ENCODE measurements around the gene CAPNS1. TPM values are rescaled to one million over a fixed set of nuclear protein-coding genes. Genes with fewer than 3 reads are reported as not detected.

The CAPNS1 gene
- total and polyA plus RNA-seq, 2 of the 13 experiments (the other 11 are each of a cell fraction or from before 2014, with no cell fraction given): 322 to 526 TPM

DNA sequence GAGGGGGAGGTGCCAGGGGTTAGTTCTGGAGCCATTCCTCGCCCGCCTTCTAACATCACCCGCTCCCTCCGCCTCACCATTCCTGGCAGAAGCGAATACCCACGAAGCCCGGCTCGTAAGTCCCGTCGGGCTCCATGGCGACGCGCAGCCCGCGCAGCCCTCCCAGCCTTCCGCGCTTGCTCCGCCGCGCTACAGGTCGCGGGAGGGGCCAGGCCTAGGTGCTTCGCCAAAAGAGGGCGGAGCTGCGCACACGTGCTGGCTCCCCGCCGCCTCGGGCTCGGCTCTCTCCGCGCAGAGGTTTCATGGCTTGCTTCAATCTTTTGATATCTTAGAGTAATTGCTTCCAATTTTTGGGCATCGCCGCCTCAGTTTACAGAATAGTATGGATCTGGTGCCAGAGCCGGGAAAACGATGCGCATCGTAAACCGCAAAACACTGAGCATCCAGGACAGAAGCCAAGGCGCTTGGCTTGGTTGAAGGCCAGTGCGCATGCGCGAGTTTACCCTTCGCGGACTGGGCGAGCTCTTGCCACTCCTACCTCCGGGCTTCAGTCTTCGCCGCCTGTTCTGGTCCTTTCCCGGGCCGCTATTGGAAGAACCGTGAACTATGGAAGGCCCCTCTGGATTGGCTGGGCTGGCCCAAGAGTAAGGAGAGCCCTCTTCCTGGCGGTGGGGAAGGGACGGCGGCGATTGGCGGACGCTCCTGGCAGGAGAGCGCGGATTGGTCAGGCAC, 25.0 kb upstream of the CAPNS1 start, which contains the start of gene POLR2I (continued):
- TF ChIP-seq TCF7L2 (IDR thresholded peaks at IDR 0.05; ENCODE audit: low read depth, low read length) (no peak), JUND (CRISPR knock-in tag; IDR thresholded peaks at IDR 0.05) (no peak), ZFAT (CRISPR knock-in tag; conservative IDR thresholded peaks at IDR 0.05) (no peak), SUZ12 (IDR thresholded peaks at IDR 0.05; ENCODE audit: low read depth, low read length) (no peak), KLF15 (CRISPR knock-in tag; IDR thresholded peaks at IDR 0.05; ENCODE audit: borderline replicate concordance) (0 out of 2 replicates have a peak, but pooled peaks have one; percentile 87), MAFG (CRISPR knock-in tag; IDR thresholded peaks at IDR 0.05) (no peak), ZNF160 (CRISPR knock-in tag; IDR thresholded peaks at IDR 0.05) (0 out of 2 replicates have a peak, but pooled peaks have one; percentile 76), KDM3A (CRISPR knock-in tag; IDR thresholded peaks at IDR 0.05; ENCODE audit: low read depth) (peak; percentile 66; the same call in 1 of the 2 replicates), ZNF558 (CRISPR knock-in tag; IDR thresholded peaks at IDR 0.05; ENCODE audit: borderline replicate concordance) (no peak; the same call in 1 of the 2 replicates), MLLT10 (CRISPR knock-in tag; IDR thresholded peaks at IDR 0.05) (no peak), ZBTB42 (CRISPR knock-in tag; IDR thresholded peaks at IDR 0.05) (no peak), ZNF850 (CRISPR knock-in tag; conservative IDR thresholded peaks at IDR 0.05) (no peak), POGZ (CRISPR knock-in tag; IDR thresholded peaks at IDR 0.05) (peak; percentile 72), DNMT1 (CRISPR knock-in tag; IDR thresholded peaks at IDR 0.05) (no peak; the same call in 1 of the 2 replicates), ZMYM2 (CRISPR knock-in tag; IDR thresholded peaks at IDR 0.05) (peak; percentile 55; the same call in 1 of the 2 replicates), ZNF563 (CRISPR knock-in tag; IDR thresholded peaks at IDR 0.05) (peak; percentile 80), ZNF775 (CRISPR knock-in tag; IDR thresholded peaks at IDR 0.05; ENCODE audit: borderline replicate concordance) (no peak), HDAC6 (IDR thresholded peaks at IDR 0.05; ENCODE audit: low read depth, low read length) (no peak), TEAD2 (CRISPR knock-in tag; IDR thresholded peaks at IDR 0.05) (peak; percentile 81; the same call in 1 of the 2 replicates), KDM5B (CRISPR knock-in tag; IDR thresholded peaks at IDR 0.05; ENCODE audit: borderline replicate concordance) (peak; percentile 87), HOXD1 (CRISPR knock-in tag; IDR thresholded peaks at IDR 0.05) (peak; percentile 68)
- TF ChIP-seq, protein P1, sequence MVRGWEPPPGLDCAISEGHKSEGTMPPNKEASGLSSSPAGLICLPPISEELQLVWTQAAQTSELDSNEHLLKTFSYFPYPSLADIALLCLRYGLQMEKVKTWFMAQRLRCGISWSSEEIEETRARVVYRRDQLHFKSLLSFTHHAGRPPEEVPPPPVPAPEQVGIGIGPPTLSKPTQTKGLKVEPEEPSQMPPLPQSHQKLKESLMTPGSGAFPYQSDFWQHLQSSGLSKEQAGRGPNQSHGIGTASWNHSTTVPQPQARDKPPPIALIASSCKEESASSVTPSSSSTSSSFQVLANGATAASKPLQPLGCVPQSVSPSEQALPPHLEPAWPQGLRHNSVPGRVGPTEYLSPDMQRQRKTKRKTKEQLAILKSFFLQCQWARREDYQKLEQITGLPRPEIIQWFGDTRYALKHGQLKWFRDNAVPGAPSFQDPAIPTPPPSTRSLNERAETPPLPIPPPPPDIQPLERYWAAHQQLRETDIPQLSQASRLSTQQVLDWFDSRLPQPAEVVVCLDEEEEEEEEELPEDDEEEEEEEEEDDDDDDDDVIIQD (CRISPR knock-in tag; IDR thresholded peaks at IDR 0.05; ENCODE audit: low read depth): no peak
- TF ChIP-seq, protein P2, sequence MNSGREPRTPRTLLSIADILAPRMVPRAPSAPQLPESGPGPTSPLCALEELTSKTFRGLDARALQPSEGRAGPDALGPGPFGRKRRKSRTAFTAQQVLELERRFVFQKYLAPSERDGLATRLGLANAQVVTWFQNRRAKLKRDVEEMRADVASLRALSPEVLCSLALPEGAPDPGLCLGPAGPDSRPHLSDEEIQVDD (CRISPR knock-in tag; IDR thresholded peaks at IDR 0.05; ENCODE audit: borderline replicate concordance): peak; percentile 62; the same call in 1 of the 2 replicates
- TF ChIP-seq, protein P3, sequence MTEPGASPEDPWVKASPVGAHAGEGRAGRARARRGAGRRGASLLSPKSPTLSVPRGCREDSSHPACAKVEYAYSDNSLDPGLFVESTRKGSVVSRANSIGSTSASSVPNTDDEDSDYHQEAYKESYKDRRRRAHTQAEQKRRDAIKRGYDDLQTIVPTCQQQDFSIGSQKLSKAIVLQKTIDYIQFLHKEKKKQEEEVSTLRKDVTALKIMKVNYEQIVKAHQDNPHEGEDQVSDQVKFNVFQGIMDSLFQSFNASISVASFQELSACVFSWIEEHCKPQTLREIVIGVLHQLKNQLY (CRISPR knock-in tag; IDR thresholded peaks at IDR 0.05): peak; percentile 40; the same call in 1 of the 2 replicates
- TF ChIP-seq, protein P4, sequence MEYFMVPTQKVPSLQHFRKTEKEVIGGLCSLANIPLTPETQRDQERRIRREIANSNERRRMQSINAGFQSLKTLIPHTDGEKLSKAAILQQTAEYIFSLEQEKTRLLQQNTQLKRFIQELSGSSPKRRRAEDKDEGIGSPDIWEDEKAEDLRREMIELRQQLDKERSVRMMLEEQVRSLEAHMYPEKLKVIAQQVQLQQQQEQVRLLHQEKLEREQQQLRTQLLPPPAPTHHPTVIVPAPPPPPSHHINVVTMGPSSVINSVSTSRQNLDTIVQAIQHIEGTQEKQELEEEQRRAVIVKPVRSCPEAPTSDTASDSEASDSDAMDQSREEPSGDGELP (IDR thresholded peaks at IDR 0.05; ENCODE audit: borderline replicate concordance, low read depth): 0 out of 2 replicates have a peak, but pooled peaks have one; percentile 2
- TF ChIP-seq, protein P5, sequence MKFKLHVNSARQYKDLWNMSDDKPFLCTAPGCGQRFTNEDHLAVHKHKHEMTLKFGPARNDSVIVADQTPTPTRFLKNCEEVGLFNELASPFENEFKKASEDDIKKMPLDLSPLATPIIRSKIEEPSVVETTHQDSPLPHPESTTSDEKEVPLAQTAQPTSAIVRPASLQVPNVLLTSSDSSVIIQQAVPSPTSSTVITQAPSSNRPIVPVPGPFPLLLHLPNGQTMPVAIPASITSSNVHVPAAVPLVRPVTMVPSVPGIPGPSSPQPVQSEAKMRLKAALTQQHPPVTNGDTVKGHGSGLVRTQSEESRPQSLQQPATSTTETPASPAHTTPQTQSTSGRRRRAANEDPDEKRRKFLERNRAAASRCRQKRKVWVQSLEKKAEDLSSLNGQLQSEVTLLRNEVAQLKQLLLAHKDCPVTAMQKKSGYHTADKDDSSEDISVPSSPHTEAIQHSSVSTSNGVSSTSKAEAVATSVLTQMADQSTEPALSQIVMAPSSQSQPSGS (CRISPR knock-in tag; IDR thresholded peaks at IDR 0.05): peak; percentile 52; the same call in 1 of the 2 replicates

All from HepG2 (cell line).